ENCODE measurements around the gene MAPK6.
A peak's percentile ranks its signal among the peaks of the same experiment; 100 is the strongest.
"Not testable (repeated sequence)": the region's sequence is repeated elsewhere in the genome, so short reads cannot be mapped to it uniquely, and the experiment has no call there.

MAPK6 gene

GRCh38 chr15:52018693-52019393, at the start of gene MAPK6:
Gene MAPK6 (plus strand): TSS chr15:52019219. CDS start chr15:52046461, 27,242 bp downstream.
- peak; percentile 93 for DNase-seq (ENCODE audit: low spot score)

- no peak for DNase-seq (ENCODE audit: low spot score)
These were observed 49.3 kb upstream of the MAPK6 start for GRCh38 chr15:51969728-51970127.

GRCh38 chr15:51970132-51970817, 48.7 kb upstream of the MAPK6 start:
- DNase-seq (ENCODE audit: low spot score): no peak

DNA sequence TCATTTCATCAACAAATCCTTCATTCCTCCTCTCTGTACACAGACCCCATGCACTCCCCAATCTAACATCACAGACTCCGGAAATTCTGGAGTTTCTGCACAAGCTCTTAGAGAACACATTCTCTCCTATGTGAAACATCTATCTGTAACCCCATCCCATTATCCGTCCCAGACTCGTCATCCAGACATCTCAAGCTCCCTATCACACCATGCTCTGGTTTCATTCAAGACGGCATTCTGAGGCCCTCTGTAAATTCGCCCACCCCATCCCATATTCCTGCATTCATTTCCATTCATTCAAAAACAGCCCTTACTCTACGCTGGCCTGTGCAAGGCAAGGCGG, 48.0 kb upstream of the MAPK6 start:
- no peak for DNase-seq (ENCODE audit: low spot score)

- peak; percentile 95 for DNase-seq (ENCODE audit: low spot score)
These were observed 47.5 kb upstream of the MAPK6 start, which contains the start of gene LEO1 for GRCh38 chr15:51971375-51972133. Gene LEO1 (minus strand): TSS chr15:51971778. CDS start chr15:51971745, 33 bp downstream.

GRCh38 chr15:51973220-51973619, 45.8 kb upstream of the MAPK6 start:
- no peak for DNase-seq (ENCODE audit: low spot score)

GRCh38 chr15:51973775-51974174, 45.2 kb upstream of the MAPK6 start:
- no peak for DNase-seq (ENCODE audit: low spot score)

DNA sequence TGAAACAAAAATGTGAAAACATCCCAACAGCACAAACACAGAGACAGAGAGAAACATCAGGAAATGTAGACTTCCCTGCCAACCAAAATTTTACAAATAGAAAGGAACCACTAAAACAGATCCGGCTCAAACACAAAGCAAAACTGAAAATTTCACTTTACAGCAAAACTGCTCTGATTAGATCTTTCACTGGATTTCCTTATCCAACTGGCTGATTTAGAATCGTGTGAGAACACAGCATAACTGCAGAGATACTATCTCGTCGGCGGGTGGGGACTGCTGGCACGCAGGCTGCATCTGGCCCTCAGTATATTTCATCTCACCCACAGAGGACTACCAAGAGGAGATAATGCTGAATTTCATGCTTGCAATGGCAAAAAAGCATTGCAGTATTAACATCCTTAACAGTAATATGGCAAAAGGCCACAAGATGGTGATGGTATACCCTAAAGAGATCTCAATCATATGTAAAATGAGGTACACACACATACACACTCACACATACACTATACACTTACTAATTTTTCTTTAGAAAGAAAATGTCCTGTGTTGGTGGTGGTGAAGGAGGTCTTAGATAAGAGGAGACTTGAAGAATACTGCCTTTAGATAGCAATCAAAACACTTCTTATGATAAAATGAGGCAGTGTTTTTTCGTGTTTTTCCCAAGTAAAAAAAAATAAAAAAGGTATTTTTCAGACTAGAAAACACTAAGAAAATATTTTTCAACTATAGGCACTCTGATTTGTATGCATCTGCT, 36.8 kb upstream of the MAPK6 start:
- DNase-seq (ENCODE audit: low spot score): peak; percentile 75

DNA sequence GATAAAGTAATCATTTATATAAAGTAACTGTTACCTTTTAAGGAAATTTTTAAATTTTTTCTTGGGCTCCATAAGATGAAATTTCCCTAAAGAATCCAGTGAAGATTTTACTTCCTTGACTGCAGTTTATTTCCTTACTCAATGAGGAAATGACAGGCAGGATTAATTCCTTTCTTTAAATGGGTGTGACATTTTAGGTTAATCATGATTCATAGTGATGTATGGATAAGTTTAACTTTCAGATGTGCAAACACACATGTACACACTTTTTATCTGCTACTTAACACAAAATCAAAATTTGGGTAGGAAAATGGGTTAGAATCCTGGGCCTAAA, 36.3 kb upstream of the MAPK6 start:
- no peak for DNase-seq (ENCODE audit: low spot score)

DNA sequence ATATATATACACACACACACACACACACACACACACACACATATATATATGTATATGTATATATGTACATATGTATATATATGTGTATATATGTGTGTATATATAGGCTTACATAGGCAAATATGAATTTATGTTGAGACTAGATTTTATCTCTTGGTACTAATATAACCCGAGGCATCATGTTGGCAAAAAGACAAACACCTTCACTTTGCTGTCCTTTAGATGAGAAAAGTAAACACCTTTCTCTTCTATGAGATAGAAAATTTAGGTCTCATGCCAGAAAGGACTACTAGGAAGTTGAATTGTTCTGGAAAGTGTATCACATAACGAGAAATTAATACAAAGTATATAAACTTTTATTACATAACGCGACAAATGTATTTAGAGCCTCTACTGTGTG, 27.9 kb upstream of the MAPK6 start:
- DNase-seq (ENCODE audit: low spot score): no peak

GRCh38 chr15:51992953-51993352, 26.1 kb upstream of the MAPK6 start:
- DNase-seq (ENCODE audit: low spot score): no peak

GRCh38 chr15:52002351-52002750, 16.7 kb upstream of the MAPK6 start:
- DNase-seq (ENCODE audit: low spot score): no peak

- not testable (repeated sequence) for DNase-seq (ENCODE audit: low spot score)
These were observed 15.9 kb upstream of the MAPK6 start for GRCh38 chr15:52003089-52003488.

GRCh38 chr15:52003710-52004109, 15.3 kb upstream of the MAPK6 start:
- DNase-seq (ENCODE audit: low spot score): no peak

GRCh38 chr15:52004806-52005205, 14.2 kb upstream of the MAPK6 start:
- DNase-seq (ENCODE audit: low spot score): no peak

- peak; percentile 46 for DNase-seq (ENCODE audit: low spot score)
These were observed 13.0 kb upstream of the MAPK6 start for GRCh38 chr15:52005748-52006701.

DNA sequence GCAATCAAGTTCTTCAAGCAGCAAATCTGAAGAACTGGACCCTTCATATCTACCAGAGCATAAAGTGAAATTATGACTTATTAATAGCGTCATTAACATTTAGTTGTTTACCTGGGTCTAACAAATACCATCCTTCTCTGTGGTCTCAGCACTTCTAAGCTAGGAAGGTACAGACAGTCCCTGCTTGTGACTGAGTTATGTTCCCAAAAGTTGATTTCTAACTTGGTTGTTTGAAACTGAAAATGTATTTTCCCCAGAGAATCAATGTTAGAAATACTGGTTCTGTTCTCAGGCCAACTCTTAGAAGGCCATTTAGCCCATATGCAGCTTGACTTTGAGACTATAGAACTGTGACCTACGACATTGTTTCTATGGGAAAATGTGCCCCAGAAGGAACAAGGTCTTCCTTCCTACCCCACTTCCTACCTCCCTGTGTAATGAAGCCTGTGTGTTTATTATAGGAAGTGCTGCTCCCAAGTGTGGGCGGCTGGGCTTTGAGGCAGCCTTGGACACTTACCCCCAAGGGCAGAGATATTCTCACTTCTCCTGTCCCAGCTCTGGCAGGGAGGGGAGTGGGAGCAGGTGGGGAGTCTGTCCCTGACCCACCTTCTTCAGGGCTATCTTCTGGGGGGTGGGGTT, 12.2 kb upstream of the MAPK6 start:
- no peak for DNase-seq (ENCODE audit: low spot score)

GRCh38 chr15:52008359-52008697, 10.7 kb upstream of the MAPK6 start:
- DNase-seq (ENCODE audit: low spot score): no peak

GRCh38 chr15:52008698-52009434, 10.2 kb upstream of the MAPK6 start:
- no peak for DNase-seq (ENCODE audit: low spot score)

Data from CD4-positive, alpha-beta T cell treated with Interleukin-2 at 100 ng/mL for 4 hours (primary cell).